Stomach (tissue), 4 donors: Measurements from ENCODE around the gene OR10X1.

Experiments
- CTCF ChIP-seq, 7 experiments: fragments of 450-650 bp in 4 of 7; fragments of 200-600 bp in 3 of 7; sonication (generic) in 3 of 7; IDR thresholded peaks; one replicate each; pipeline ENCODE4 v1.5.1; 2016 to 2019; ENCODE audit warnings: antibody characterized with exemption in 7 of 7, control low read depth in 2 of 7, mild to moderate bottlenecking in 1 of 7
- POLR2A ChIP-seq, 4 donors: fragments of 450-650 bp; IDR thresholded peaks; one replicate each; pipeline ENCODE4 v1.6.1; 2016; ENCODE audit warnings: antibody characterized with exemption in 4 of 4, control low read depth in 2 of 4, mild to moderate bottlenecking in 1 of 4, moderate library complexity in 1 of 4

- TF ChIP-seq CTCF (IDR thresholded peaks at IDR 0.05) (no peak), POLR2A (IDR thresholded peaks at IDR 0.05) (no peak)
Observed at GRCh38 chr1:158534496-158534895, 45.2 kb downstream of the OR10X1 start.
